Stimulated activated CD8-positive, alpha-beta memory T cell treated with anti-CD3 and anti-CD28 coated beads, Interleukin-15, amount 100 ng/mL, for 24 hours (primary cell): ENCODE data around the gene CHAD.
"Not testable (repeated sequence)": the region's sequence is repeated elsewhere in the genome, so short reads cannot be mapped to it uniquely, and the experiment has no call there.

Source experiments
- DNase-seq: peaks from one replicate; pipeline ENCODE4 v3.0.0-alpha.2; 2020; ENCODE audit warnings: low read depth

CHAD gene

GRCh38 chr17:50495217-50495823 is 26.6 kb upstream of the CHAD start:
- no peak for DNase-seq

DNA sequence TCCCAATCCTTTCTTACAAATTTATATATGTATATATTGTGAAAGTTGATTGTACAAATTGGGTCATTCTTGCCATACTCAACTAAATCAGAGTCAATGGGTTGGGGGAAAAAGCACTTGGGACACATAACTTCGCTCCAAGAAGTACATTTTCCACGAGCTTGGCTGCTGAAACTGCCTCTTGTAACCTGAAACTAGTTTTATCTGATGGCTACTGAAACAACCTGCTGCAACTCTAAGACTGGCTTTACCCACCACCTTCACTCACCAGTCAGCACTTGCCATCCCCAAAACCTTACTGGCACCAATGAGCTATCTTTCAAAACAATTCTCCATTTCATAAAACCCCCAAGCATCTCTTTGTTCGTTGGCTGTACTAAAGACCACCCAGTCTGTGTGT is 25.1 kb upstream of the CHAD start:
- no peak for DNase-seq

GRCh38 chr17:50492214-50492613 is 23.5 kb upstream of the CHAD start:
- no peak for DNase-seq

- DNase-seq: no peak
Observed at GRCh38 chr17:50491505-50491904, 22.8 kb upstream of the CHAD start.

DNA sequence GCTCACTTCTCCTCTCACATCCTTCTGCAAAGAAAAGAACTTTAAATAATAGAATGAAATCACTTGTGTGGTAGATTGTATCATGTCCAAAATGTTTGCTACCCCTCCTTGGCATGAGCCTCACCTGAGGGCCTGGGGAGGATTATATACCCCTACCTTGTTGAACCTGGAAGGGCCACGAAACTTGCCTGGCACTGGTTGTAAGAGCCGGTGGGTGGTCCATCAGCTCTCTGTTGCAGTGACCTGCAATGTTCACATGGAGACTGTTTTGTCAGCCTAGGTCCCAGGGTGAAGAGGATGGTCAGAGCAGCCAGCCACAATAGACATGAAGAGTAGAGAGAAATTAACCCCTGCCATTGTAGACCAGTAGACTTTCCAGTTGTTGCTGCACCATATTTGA is 20.2 kb upstream of the CHAD start:
- no peak for DNase-seq

GRCh38 chr17:50487213-50488096 is 18.8 kb upstream of the CHAD start:
- DNase-seq: no peak

- DNase-seq: no peak
Observed at GRCh38 chr17:50484386-50485155, 15.9 kb upstream of the CHAD start.

DNA sequence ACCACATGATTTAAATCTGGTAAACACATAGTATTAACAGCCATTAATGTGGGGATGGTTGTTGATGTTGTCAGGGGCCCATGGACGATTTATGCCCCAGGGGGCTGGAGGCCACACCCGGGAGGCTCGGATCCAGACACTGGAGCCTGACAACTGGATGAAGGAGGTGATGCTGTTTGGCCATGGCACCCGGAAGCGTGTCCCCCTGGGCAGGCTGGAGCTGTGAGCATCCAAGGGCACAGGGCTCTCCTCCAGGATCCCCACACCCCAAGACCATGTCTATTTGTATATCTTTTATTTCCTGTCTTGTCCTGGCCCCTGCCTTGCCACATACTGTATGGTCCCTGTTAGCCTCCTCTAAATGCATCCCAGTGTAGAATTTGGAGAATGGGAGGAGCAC is 14.6 kb upstream of the CHAD start:
- DNase-seq: no peak

- peak; percentile 51 for DNase-seq
Observed at GRCh38 chr17:50482516-50482915, 13.8 kb upstream of the CHAD start.

- no peak for DNase-seq
Observed at GRCh38 chr17:50482110-50482509, 13.4 kb upstream of the CHAD start.

DNA sequence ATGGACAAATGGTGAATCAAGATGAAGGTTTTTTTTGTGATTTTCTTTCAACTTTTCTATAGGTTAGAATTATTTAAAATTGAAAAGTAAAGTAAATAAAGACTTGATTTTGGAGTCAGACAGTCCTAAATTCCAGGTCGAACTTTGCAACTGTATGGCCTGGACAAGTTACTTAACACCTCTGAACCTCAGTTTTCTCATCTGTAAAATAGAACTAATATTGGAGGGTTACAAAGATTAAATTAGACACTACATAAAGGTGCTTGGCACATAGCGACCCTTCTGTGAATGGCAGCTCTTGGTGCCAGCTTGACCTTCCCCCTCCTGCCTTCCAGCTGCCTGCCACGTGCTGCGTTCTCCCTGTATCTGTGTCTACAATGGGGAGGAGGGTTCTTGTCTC is 13.0 kb upstream of the CHAD start:
- no peak for DNase-seq

- DNase-seq: no peak
Observed at GRCh38 chr17:50480854-50481490, 12.3 kb upstream of the CHAD start.

DNA sequence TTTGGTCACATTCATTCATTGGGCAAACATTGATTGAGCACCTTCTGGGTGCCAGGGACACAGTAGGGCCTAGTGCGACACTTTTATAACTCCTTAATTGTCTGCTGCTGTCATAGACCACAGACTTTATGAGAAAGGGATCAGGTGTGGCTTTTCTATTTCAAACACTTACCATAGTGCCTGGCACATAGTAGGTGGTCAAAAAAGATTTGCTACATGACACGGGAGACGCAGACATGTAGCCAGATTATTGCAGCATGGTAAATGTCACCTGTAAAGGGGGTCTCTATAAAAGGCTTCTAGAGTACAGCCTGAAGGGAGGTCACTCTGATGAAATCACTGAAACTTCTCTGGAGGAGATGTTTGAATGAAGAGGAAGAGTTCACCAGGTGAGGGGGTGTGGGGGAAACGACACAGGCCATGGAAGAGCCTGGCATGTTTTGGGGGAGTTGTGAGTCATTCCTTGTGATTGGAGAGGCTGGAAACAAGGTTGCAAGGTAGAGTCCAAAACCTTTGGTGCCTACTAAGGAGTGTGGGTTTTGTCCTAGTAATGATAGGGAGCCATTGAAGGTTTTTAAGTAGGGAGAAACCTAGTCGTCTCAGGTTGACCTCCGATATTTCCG is 11.6 kb upstream of the CHAD start:
- no peak for DNase-seq

DNA sequence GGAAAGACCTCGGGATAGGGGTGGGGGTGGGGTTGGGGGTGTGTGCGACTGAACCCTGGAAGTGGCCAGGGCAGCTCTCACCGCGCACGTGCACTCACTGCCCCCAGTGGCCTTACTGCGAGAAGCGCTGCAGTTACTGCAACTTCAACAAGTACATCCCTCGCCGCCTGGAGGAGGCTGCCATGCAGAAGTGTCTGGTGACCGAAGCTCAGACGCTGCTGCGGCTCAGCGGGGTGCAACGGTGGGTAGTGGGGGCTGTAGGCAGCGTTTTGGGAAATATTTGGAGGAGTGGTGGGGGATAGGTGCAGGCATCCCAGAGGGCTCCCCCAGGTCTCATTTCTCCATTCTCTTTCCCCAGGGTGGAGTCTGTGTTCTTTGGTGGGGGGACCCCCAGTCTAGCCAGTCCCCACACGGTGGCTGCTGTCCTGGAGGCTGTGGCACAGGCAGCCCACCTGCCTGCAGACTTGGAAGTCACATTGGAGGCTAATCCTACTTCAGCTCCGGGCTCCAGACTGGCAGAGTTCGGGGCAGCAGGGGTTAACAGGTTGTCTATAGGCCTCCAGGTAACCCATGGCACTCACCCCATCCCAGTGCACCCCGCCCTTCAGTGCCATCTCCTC is 11.0 kb upstream of the CHAD start:
- peak; percentile 24 for DNase-seq

DNA sequence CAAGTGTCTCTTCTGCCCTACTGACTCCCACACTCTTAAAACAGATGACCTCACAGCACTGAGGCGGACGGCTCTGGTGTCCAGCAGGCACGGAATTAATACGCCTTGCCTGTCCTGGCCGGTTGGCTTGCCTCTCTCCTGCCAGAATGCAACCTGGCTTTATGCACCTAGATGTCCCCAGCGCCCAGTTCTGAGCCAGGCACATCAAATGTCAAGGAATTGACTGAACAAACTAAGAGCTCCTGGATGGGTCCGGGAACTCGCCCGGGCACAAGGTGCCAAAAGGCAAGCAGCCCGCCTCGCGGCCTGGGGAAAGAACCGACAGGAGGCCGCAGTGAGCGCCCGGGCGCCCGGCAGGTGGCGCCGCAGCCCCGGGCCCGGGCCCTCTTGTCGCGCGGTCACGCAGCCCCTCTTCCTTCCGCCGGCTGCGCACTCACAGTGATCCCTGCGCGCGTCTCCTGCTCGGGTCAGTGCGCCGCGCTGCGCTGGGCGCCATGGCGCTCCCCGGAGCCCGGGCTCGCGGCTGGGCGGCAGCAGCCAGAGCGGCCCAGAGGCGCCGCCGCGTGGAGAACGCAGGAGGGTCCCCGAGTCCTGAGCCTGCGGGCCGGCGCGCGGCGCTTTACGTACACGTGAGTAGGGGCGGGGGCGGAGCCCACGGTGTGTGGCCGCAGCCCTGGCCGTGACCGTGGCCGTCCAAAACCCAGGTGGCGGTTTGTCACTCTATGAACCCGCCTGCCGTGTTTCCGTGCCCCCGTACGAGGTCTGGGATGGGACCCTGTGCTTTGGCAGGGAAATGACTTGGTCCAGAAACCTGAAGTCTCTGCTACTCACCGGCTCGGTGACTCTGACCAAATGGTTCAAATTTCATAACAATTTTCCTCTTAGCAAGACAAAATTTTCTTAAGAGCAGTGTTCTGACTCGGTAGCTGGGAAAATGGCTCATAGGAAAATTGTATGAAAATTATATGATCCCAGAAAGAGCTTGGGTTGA is 10.0 kb upstream of the CHAD start, which contains the start of gene RSAD1:
Gene RSAD1 (plus strand): TSS at position 470 of the 991 bp plus-strand sequence. CDS start 25 bp downstream, at position 495.
- DNase-seq: peak; percentile 71

DNA sequence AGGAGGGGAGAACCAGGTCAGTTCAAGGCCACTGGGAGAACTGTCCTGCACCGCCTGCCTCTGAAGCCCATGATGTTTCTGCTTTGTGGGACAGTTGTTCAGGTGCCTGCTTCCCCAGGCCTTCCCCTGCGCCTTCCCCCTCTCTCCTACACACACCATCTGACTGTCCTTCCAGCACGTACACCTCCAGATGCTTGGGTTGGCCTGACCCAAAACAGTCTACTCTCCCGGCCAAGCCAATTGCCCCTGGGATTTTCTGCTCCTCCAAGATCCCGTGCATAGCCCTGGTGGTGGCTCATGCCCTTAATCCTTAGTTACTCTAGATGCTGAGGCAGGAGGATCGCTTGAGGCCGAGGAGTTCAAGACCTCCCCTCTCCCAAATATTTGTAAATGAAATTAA is 9.3 kb upstream of the CHAD start:
- no peak for DNase-seq

GRCh38 chr17:50476545-50477315 is 8.1 kb upstream of the CHAD start:
- no peak for DNase-seq

- not testable (repeated sequence) for DNase-seq
Observed at GRCh38 chr17:50475775-50476544, 7.3 kb upstream of the CHAD start.

GRCh38 chr17:50475362-50475761 is 6.7 kb upstream of the CHAD start:
- no peak for DNase-seq
